Esophagus muscularis mucosa (tissue), 4 donors: ENCODE measurements around the gene ATP11A.

ENCODE experiments used
- CTCF ChIP-seq, 3 experiments: fragments of 200-600 bp in 2 of 3; fragments of 450-650 bp in 1 of 3; sonication (generic) in 2 of 3; IDR thresholded peaks; one replicate each; pipeline ENCODE4 v1.5.1; 2017 to 2019; ENCODE audit warnings: antibody characterized with exemption in 3 of 3, mild to moderate bottlenecking in 2 of 3, moderate library complexity in 1 of 3
- EP300 ChIP-seq: sonication (generic); formaldehyde crosslinking; IDR thresholded peaks from one replicate; pipeline ENCODE4 v1.6.1; 2017; ENCODE audit warnings: antibody characterized with exemption
- POLR2A ChIP-seq: fragments of 450-650 bp; IDR thresholded peaks from one replicate; pipeline ENCODE4 v1.6.1; 2017; ENCODE audit warnings: antibody characterized with exemption, moderate library complexity, mild to moderate bottlenecking, low read depth
- POLR2AphosphoS5 ChIP-seq, 2 donors: sonication (generic); formaldehyde crosslinking; IDR thresholded peaks; one replicate each; pipeline ENCODE4 v1.6.1; 2017; ENCODE audit warnings: antibody characterized with exemption in 2 of 2

GRCh38 chr13:112770504-112770903, 80.7 kb downstream of the ATP11A start:
- TF ChIP-seq POLR2AphosphoS5 (IDR thresholded peaks at IDR 0.05) = no peak
- no peak for TF ChIP-seq CTCF (IDR thresholded peaks at IDR 0.05)
- no peak for TF ChIP-seq EP300
- no peak for TF ChIP-seq POLR2A
